Breast epithelium (tissue), 3 donors: ENCODE data around the gene HSP90B1.

Source experiments
- POLR2A ChIP-seq: fragments of 450-650 bp; IDR thresholded peaks from one replicate; pipeline ENCODE4 v1.6.1; 2016; ENCODE audit warnings: antibody characterized with exemption, mild to moderate bottlenecking, moderate library complexity
- POLR2AphosphoS5 ChIP-seq, 3 donors: sonication (generic); formaldehyde crosslinking; IDR thresholded peaks; one replicate each; pipeline ENCODE4 v1.6.1; 2017; ENCODE audit warnings: antibody characterized with exemption in 3 of 3
- TF ChIP-seq, protein P1 (sequence below), 3 donors: fragments of 450-650 bp; IDR thresholded peaks; one replicate each; pipeline ENCODE4 v1.5.1; 2016 to 2017; ENCODE audit warnings: antibody characterized with exemption in 3 of 3, mild to moderate bottlenecking in 3 of 3, moderate library complexity in 3 of 3

DNA sequence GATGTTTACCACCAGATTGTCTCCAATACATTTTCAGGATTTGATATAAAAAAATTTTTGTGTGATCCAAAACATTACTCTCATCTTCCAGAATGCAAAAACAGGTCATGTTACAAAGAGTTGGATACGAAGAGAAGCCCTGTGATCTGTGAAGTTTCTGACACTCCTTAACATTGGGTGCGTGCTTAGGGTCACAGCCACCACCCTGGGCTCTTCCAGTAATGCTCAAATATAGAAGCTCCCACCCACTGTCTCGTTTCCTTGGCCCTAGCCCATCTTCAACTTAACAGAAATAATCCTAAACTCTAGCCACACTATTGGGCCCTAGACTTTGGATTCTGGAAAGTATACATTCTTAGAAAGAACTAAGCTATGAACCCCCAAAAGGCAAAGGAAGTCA lies 32.9 kb upstream of the HSP90B1 start:
- TF ChIP-seq POLR2A (no peak), POLR2AphosphoS5 (IDR thresholded peaks at IDR 0.05) (no peak)
- TF ChIP-seq, protein P1, sequence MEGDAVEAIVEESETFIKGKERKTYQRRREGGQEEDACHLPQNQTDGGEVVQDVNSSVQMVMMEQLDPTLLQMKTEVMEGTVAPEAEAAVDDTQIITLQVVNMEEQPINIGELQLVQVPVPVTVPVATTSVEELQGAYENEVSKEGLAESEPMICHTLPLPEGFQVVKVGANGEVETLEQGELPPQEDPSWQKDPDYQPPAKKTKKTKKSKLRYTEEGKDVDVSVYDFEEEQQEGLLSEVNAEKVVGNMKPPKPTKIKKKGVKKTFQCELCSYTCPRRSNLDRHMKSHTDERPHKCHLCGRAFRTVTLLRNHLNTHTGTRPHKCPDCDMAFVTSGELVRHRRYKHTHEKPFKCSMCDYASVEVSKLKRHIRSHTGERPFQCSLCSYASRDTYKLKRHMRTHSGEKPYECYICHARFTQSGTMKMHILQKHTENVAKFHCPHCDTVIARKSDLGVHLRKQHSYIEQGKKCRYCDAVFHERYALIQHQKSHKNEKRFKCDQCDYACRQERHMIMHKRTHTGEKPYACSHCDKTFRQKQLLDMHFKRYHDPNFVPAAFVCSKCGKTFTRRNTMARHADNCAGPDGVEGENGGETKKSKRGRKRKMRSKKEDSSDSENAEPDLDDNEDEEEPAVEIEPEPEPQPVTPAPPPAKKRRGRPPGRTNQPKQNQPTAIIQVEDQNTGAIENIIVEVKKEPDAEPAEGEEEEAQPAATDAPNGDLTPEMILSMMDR (IDR thresholded peaks at IDR 0.05) = no peak
